ENCODE data around the gene GLG1. TPM values are rescaled to one million over a fixed set of nuclear protein-coding genes. Genes with fewer than 3 reads are reported as not detected.

GLG1 gene
- total RNA-seq, 1 donor from 2014 or later = 158 TPM

DNA sequence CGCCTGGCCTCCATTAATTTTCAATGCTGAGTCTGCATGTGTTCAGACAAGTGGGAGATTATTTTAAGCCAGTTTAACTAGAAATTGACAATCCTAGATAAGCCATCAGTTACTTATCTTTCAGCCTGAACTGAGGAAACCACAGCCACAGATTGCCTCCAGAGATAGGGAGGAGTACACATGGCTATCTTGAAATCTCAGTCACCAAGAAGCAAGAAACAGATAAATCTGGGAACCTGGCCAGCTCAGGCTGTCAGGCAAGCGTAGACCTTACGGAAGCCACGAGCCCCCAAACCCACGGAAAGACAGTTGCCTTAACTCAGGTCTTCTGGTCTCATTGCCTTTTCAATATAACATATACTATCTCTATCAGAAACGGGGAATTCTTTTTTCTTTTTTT is 2.0 kb upstream of the GLG1 start:
- DNase-seq = no peak

GRCh38 chr16:74608381-74608780 is 1.5 kb upstream of the GLG1 start:
- no peak for DNase-seq

DNA sequence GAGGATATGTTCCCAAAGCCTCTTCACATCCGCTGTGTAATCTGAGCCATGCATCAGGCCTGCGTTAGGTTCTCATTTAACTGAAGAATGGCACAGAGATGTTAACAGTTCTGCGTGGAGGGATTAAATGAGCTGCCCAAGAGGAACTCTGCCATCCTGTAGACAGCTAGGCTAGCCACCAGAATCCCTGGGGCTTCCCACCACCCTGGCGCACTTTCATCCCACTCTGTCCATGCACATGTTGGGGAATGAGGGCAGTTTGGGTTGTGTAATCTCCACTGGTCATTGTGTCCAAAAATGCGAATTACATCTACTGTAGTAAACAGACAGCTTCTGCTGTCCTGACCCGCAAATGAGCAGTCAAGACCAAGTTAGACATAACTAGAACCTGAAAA is 1.0 kb upstream of the GLG1 start:
- DNase-seq = peak; percentile 60

GRCh38 chr16:74607310-74607961 is 522 bp upstream of the GLG1 start:
- DNase-seq = no peak

- DNase-seq = no peak
Observed at GRCh38 chr16:74605746-74606520, 981 bp downstream of the GLG1 start.

GRCh38 chr16:74605332-74605731 is 1.6 kb downstream of the GLG1 start:
- no peak for DNase-seq

DNA sequence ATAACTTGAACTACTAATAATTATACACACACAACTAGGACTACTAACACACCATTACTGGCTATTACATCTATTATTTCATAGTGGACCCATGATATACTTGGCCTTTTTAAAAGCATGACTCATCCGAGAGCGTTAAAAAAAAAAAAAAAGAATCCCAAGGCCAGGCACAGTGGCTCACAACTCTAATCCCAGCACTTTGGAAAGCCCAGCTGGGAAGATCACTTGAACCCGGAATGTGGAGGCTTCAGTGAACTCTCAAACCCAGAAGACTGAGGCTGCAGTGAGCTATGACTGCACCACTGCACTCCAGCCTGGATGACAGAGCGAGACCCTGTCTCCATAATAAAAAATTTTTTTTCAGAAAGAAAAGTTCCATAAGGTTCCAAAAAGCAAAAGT is 3.1 kb downstream of the GLG1 start:
- peak; percentile 47 for DNase-seq

GRCh38 chr16:74601126-74601871 is 5.6 kb downstream of the GLG1 start:
- no peak for DNase-seq

DNA sequence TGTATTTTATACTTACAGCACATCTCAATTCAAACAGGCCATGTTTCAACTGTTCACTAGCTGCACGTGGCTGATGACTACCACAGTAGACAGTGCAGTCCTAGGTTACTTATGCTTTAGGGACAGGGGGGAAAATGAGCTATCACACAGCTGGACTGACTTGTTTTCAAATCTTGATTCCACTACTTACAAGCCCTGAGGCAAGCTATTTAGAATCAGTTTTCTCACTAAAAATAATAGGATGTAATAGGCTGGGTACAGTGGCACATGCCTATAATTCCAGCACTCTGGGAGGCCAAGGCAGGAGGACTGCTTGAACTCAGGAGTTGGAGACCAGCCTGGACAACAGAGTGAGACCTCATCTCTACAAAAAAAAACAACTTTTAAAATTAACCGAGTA is 10.3 kb downstream of the GLG1 start:
- DNase-seq = no peak

GRCh38 chr16:74592847-74593246 is 14.1 kb downstream of the GLG1 start:
- DNase-seq = no peak

GRCh38 chr16:74591876-74592650 is 14.9 kb downstream of the GLG1 start:
- DNase-seq = no peak

- DNase-seq = no peak
Observed at GRCh38 chr16:74586948-74587347, 20.0 kb downstream of the GLG1 start.

DNA sequence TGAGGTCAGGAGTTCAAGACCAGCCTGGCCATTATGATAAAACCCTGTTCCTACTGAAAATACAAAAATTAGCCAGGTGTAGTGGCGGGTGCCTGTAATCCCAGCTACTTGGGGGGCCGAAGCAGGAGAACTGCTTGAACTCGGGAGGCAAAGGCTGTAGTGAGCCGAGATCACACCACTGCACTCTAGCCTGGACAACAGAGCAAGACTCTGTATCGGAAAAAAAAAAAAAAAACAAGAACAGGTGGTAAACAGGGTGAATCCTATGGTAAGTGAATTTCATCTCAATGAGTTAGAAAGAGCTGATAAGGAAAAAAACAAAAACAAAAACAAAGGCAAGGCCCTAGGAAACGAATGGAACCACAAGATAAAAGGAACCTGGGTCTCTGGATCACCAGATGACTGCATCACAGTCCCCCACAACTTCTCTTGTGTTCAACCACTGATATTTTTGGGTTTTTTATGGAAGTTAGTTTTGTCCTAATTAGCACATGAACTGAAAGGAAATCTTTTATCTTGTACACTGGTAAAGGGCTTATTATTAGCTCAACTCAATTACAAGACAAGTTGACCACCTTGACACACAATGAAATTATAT is 21.0 kb downstream of the GLG1 start:
- DNase-seq = no peak

DNA sequence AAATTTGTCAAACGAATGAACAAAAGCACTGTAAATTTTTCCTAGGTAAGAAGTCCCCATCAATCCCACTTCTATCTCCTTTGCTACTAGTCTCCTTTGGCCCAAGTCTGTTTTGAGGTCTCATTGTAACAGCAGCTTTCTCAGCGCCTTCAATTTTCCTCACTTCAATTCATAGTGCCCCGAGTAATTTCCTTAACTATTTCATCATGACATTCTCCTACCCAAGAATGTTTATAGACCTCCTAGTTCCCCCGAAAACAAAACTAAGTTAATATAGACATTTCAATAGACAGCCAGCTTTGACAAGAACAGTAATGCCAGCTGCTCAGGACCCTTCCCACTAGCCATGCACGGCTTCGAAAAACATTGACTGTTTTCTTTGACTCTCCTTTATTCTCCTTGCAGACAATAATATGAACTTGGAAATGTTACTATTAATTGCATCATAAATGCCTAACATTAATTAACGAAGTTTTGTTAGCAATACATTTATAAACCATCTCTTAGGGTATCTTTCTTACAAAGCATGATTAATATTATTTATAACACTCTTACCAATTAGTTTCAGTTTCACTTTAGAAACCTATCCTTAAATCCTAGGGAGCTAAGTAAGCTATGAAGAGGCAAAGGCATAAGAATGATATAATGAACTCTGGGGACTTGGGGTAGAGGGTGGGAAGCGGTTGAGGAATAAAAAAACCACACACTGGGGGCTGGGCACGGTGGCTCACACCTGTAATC is 22.8 kb downstream of the GLG1 start:
- DNase-seq = no peak

DNA sequence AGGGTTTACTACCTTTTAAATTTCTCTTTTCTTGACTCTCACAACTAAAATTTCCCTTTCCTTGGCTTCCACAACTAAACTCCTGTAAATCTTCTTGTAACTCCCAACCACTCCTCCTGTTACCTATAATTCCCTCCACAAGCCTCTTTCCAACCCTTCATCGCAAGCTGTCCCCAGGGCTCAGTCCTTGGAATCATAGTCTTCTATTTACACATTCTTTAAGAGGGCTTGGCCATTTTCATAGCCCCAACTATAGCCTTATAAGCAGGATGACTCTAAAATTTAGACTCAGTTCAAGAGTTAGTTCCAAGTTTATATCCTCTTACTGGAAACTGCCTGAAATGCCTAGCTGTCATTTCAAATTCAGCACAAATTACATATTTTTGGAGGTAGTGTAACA is 23.9 kb downstream of the GLG1 start:
- no peak for DNase-seq

DNA sequence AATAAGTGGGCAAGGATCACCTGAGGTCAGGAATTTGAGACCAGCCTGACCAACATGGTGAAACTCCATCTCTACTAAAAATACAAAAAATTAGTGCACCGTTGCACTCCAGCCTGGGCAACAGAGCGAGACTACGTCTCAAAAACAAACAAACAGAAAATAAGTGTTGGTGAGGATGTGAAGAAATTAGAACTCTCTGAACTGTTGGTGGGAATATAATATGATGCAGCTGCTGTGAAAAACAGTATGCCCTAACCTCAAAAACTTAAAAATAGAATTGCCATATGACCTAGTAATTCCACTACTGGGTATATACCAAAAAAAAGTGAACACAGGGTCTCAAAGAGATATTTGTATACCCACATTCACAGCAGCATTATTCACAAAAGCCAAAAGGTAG is 26.1 kb downstream of the GLG1 start:
- no peak for DNase-seq

DNA sequence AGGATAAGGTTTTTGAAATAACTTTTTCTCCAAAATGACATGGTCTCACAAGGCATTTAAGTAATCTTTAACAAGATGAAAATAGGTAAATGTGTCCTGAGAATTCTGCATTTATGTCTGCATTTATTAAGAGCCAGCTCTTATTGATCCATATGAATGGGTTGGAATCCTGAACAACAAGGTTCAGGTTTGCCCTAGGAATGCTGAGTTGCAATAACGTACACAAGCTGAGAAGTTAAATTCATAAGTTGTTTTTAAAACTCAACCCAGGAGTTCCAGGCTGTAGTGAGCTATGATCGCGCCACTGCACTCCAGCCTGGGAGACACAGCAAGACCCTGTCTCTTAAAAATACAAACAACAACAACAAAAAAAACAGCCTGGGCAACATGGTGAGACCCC is 28.1 kb downstream of the GLG1 start:
- DNase-seq = no peak

DNA sequence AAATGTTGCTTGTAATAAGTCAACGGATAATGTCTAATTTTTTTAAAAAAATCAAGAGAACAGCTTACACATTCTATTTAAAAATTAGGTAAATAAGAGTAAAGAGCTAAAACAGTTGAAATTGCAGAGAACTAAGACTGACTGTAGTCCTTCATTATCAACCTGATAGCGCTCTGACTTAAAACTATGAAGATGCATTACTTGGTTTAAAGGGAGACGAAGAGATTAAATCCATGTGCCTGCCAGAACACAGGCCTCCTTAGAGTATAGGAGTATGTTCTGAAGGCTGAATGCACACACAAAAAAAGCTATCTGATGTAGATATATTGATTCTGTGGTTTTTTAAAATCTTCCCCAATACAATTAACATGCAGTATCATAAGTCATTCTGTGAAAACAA is 28.5 kb downstream of the GLG1 start:
- no peak for DNase-seq

DNA sequence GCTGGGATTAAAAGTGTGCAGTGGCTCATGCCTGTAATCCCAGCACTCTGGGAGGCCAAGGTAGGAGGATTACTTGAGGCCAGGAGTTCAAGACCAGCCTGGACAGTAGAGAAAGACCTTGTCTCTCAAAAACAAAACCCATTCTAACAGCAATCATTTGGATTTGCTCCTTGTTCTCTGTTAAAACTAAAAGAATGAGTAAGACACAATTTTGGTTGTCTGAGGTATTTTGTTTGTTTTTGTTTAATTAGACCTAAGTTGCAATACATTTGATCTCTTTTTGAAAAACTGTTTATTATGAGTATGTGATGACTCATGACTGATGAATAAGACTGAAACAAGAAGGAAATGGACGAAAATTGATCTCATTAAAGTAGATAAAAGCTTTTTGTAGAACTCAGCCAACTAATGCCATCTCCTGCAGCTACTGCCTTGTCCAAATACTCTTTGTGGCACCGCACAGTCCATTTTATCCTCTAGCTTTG is 29.0 kb downstream of the GLG1 start:
- DNase-seq = no peak

GRCh38 chr16:74575807-74576643 is 30.9 kb downstream of the GLG1 start:
- DNase-seq = no peak

Data from tongue (tissue), 2 donors.